H9 (cell line): ENCODE results near the gene GAL3ST2. TPM values are rescaled to one million over a fixed set of nuclear protein-coding genes. Genes with fewer than 3 reads are reported as not detected.
A peak's percentile ranks its signal among the peaks of the same experiment; 100 is the strongest.

Experiments
- DNase-seq: peaks from one replicate; pipeline ENCODE4 v3.0.0-alpha.2; 2017
- H2AFZ ChIP-seq: one replicate; pipeline ENCODE4 v1.6.1; 2013; ENCODE audit warnings: mild to moderate bottlenecking, low read length, control low read depth, moderate library complexity
- H2AK5ac ChIP-seq: 2 replicates; pipeline ENCODE4 v1.6.1; 2013; ENCODE audit warnings: low read length, control low read depth, mixed read lengths; ENCODE audit not compliant: insufficient read length
- H2BK120ac ChIP-seq: one replicate; pipeline ENCODE4 v1.6.1; 2013; ENCODE audit warnings: low read depth, mild to moderate bottlenecking, low read length, control low read depth, inconsistent platforms; ENCODE audit not compliant: poor library complexity, severe bottlenecking
- H2BK12ac ChIP-seq: 2 replicates; pipeline ENCODE4 v1.6.1; 2013; ENCODE audit warnings: low read length, control low read depth, mixed read lengths, low read depth; ENCODE audit not compliant: insufficient read length
- H2BK15ac ChIP-seq: 2 replicates; pipeline ENCODE4 v1.6.1; 2013; ENCODE audit warnings: low read depth, low read length, control low read depth
- H2BK20ac ChIP-seq: one replicate; pipeline ENCODE4 v1.6.1; 2013; ENCODE audit warnings: low read depth, mild to moderate bottlenecking, low read length, control low read depth, inconsistent platforms; ENCODE audit not compliant: poor library complexity, severe bottlenecking
- H2BK5ac ChIP-seq: 2 replicates; pipeline ENCODE4 v1.6.1; 2013; ENCODE audit warnings: low read length, control low read depth, mixed read lengths; ENCODE audit not compliant: insufficient read length
- H3K14ac ChIP-seq: 2 replicates; pipeline ENCODE4 v1.6.1; 2013; ENCODE audit warnings: low read length, control low read depth; ENCODE audit not compliant: insufficient read depth
- H3K18ac ChIP-seq: 2 replicates; pipeline ENCODE4 v1.6.1; 2013; ENCODE audit warnings: low read depth, mild to moderate bottlenecking, mixed read lengths, low read length, control low read depth; ENCODE audit not compliant: insufficient read length
- H3K23ac ChIP-seq: 2 replicates; pipeline ENCODE4 v1.6.1; 2013; ENCODE audit warnings: low read length, control low read depth, mixed read lengths, low read depth; ENCODE audit not compliant: insufficient read length
- H3K23me2 ChIP-seq: 2 replicates; pipeline ENCODE4 v1.6.1; 2013; ENCODE audit warnings: low read depth, mild to moderate bottlenecking, mixed read lengths, low read length, control low read depth; ENCODE audit not compliant: insufficient read length, poor library complexity, severe bottlenecking
- H3K27ac ChIP-seq: 2 replicates; pipeline ENCODE4 v1.5.1; 2013; ENCODE audit warnings: low read length, control low read depth, mixed read lengths, low read depth; ENCODE audit not compliant: insufficient read length
- H3K27me3 ChIP-seq: 2 replicates; pipeline ENCODE4 v1.6.1; 2013; ENCODE audit warnings: low read length, control low read depth, inconsistent platforms; ENCODE audit not compliant: insufficient read depth
- H3K4ac ChIP-seq: 2 replicates; pipeline ENCODE4 v1.6.1; 2013; ENCODE audit warnings: low read depth, mild to moderate bottlenecking, control low read depth, inconsistent platforms, low read length, moderate library complexity
- H3K4me1 ChIP-seq: 2 replicates; pipeline ENCODE4 v1.6.1; 2013; ENCODE audit warnings: low read length, control low read depth, inconsistent platforms; ENCODE audit not compliant: insufficient read depth
- H3K4me2 ChIP-seq: 2 replicates; pipeline ENCODE4 v1.6.1; 2013; ENCODE audit warnings: low read length, control low read depth, mixed read lengths; ENCODE audit not compliant: insufficient read length, insufficient read depth
- H3K56ac ChIP-seq: 2 replicates; pipeline ENCODE4 v1.6.1; 2013; ENCODE audit warnings: low read depth, mild to moderate bottlenecking, mixed read lengths, low read length, control low read depth; ENCODE audit not compliant: insufficient read length
- H3K79me1 ChIP-seq: 2 replicates; pipeline ENCODE4 v1.6.1; 2013; ENCODE audit warnings: low read depth, mild to moderate bottlenecking, moderate library complexity, low read length, control low read depth, inconsistent platforms; ENCODE audit not compliant: insufficient read depth, poor library complexity, severe bottlenecking
- H3K79me2 ChIP-seq: 2 replicates; pipeline ENCODE4 v1.6.1; 2013; ENCODE audit warnings: low read length, control low read depth, inconsistent platforms; ENCODE audit not compliant: insufficient read depth
- H3K9ac ChIP-seq: 2 replicates; pipeline ENCODE4 v1.6.1; 2013; ENCODE audit warnings: low read length, control low read depth, mixed read lengths; ENCODE audit not compliant: insufficient read length; ENCODE audit errors: extremely low read depth
- H3K9me3 ChIP-seq: one replicate; pipeline ENCODE4 v1.6.1; 2013; ENCODE audit warnings: low read depth, low read length, inconsistent platforms; ENCODE audit not compliant: control insufficient read depth
- H3T11ph ChIP-seq: one replicate; pipeline ENCODE4 v1.6.1; 2013; ENCODE audit warnings: mild to moderate bottlenecking, low read length, control low read depth, inconsistent platforms
- H4K20me1 ChIP-seq: one replicate; pipeline ENCODE4 v1.6.1; 2013; ENCODE audit not compliant: control insufficient read depth, insufficient read length, insufficient read depth
- H4K5ac ChIP-seq: 2 replicates; pipeline ENCODE4 v1.6.1; 2013; ENCODE audit warnings: low read depth, mild to moderate bottlenecking, mixed read lengths, low read length, control low read depth; ENCODE audit not compliant: insufficient read length
- H4K8ac ChIP-seq: replicated peaks from 2 replicates; pipeline ENCODE4 v1.6.1; 2013; ENCODE audit warnings: low read length, control low read depth, mixed read lengths, low read depth; ENCODE audit not compliant: insufficient read length
- H4K91ac ChIP-seq: 2 replicates; pipeline ENCODE4 v1.6.1; 2013; ENCODE audit warnings: low read depth, mild to moderate bottlenecking, moderate library complexity, mixed read lengths, low read length, control low read depth; ENCODE audit not compliant: insufficient read length
- H3K27ac Mint-ChIP-seq, 3 experiments: 2 replicates in 2 of 3; 3 replicates in 1 of 3; pipeline ENCODE4 v1.8.0; 2020 to 2021; ENCODE audit warnings: mixed read lengths in 3 of 3, mild to moderate bottlenecking in 1 of 3, moderate library complexity in 1 of 3
- H3K27me3 Mint-ChIP-seq: 2 replicates; pipeline ENCODE4 v1.8.0; 2021; ENCODE audit warnings: low read depth, mild to moderate bottlenecking, moderate library complexity, mixed read lengths
- H3K36me3 Mint-ChIP-seq, 3 experiments: 2 replicates in 2 of 3; 3 replicates in 1 of 3; pipeline ENCODE4 v1.8.0; 2020 to 2021; ENCODE audit warnings: low read depth in 3 of 3, mixed read lengths in 3 of 3; ENCODE audit not compliant: insufficient read depth in 1 of 3
- H3K4me1 Mint-ChIP-seq, 2 experiments: 2 replicates each; pipeline ENCODE4 v1.8.0; 2020; ENCODE audit warnings: mixed read lengths in 2 of 2
- H3K4me3 Mint-ChIP-seq, 2 experiments: 2 replicates in 1 of 2; 3 replicates in 1 of 2; pipeline ENCODE4 v1.8.0; 2020 to 2021; ENCODE audit warnings: mild to moderate bottlenecking in 2 of 2, mixed read lengths in 2 of 2, moderate library complexity in 1 of 2
- H3K9me3 Mint-ChIP-seq, 2 experiments: 2 replicates in 1 of 2; 3 replicates in 1 of 2; pipeline ENCODE4 v1.8.0; 2020; ENCODE audit warnings: mild to moderate bottlenecking in 2 of 2, mixed read lengths in 2 of 2, moderate library complexity in 1 of 2
- whole genome bisulfite sequencing: extraction: QIAGEN DNeasy Blood & Tissue Kit; methylation state at CpG from one replicate; pipeline ENCODE4 v1.1.7; 2013; ENCODE audit warnings: missing lambda C conversion rate, low lambda C conversion rate, mixed read lengths; ENCODE audit not compliant: insufficient read length; ENCODE audit errors: extremely low coverage; 5-methylcytosine and 5-hydroxymethylcytosine counted together
- total RNA-seq: library from RNA; stranded (reverse); gene quantifications from 2 replicates; pipeline ENCODE4 v1.2.1, GENCODE V29; 2021
- TF ChIP-seq, protein P1 (sequence below): fragments of 200-600 bp; sonication (generic); conservative IDR thresholded peaks from 3 replicates; pipeline ENCODE4 v1.8.0; 2021; ENCODE audit warnings: antibody characterized with exemption, mild to moderate bottlenecking

GAL3ST2 gene
- total RNA-seq, 1 experiment from 2014 or later = 0.33 TPM

DNA sequence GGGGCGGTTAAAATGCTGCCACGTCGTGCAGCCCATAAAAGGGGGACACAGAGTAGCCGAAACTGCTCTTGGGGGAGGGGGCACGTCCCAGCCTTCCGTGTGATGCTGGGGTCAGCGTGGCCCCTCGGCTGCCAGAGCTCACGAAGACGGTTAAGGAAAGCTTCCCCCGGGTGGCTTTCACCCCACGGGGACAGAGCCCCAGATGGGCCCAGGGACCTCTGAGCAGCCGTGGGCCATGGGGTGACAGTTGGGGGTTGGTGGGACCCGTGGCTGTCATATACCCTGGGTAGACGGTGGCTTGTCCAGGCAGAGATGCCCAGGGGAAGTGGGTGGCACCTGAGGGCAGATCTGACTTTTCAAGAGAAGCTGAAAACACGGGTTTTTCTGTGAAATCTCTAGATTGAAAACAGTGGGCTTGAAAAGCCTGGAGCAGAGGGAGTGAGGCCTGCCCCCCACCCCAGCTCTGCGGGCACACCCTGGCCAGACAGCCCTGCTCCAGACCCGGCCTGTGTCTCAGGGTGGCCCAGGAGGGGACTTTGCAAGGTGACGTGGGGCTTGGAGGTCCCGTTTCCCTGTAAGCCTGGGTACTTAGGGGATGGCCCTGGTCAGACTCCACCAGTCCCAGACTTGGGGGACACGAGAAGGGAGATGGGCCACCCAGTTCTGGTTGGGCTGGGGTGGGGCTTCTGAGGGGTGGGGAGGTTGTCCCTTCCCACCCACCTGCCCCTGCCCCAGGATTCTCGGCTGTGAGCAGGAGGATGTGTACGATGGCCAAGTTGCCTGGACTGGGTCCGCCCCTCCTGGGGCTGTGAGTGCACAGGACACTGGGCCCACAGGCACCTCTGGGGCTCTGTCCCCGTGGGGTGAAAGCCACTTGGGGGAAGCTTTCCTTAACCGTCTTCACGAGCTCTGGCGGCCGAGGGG is 33.0 kb downstream of the GAL3ST2 start:
- Histone ChIP-seq H2BK15ac (no peak overlapping the region), H3K79me1 (no peaks in the 10 kb centered on the region), H4K91ac (no peak overlapping the region), H3K23me2 (no peaks in the 10 kb centered on the region), H3K4ac (no peak overlapping the region), H3K79me2 (no peaks in the 10 kb centered on the region), H3K9ac (no peak overlapping the region), H3K27me3 (no peaks in the 10 kb centered on the region; the same call in 1 of the 2 replicates), H4K8ac (no peak overlapping the region), H3K4me2 (no peak overlapping the region), H4K20me1 (no peaks in the 10 kb centered on the region), H2BK5ac (no peak overlapping the region), H3T11ph (no peak overlapping the region), H3K56ac (no peak overlapping the region), H3K23ac (no peak overlapping the region), H2BK12ac (no peak overlapping the region), H2BK20ac (no peak overlapping the region), H3K14ac (no peak overlapping the region), H2AFZ (no peak overlapping the region), H2AK5ac (no peak overlapping the region), H2BK120ac (no peak overlapping the region), H3K4me1 (peaks cover 6% of the 10 kb centered on the region), H3K27ac (no peak overlapping the region), H3K18ac (no peak overlapping the region), H3K9me3 (no peaks in the 10 kb centered on the region), H4K5ac (no peak overlapping the region)
- DNase-seq = no peak
- no peak overlapping the region for H3K4me3 Mint-ChIP-seq
- H3K36me3 Mint-ChIP-seq = no peaks in the 10 kb centered on the region
- WGBS = no CpG with 5 or more reads among the region's 29 CpGs
- peaks cover 9 to 19% of the 10 kb centered on the region in 2 experiments for H3K4me1 Mint-ChIP-seq
- peaks cover 18% of the 10 kb centered on the region for H3K27me3 Mint-ChIP-seq
- no peaks in the 10 kb centered on the region for H3K9me3 Mint-ChIP-seq
- peak overlapping the region in 1 of 3 experiments; percentile 40; a peak in 1 of 7 replicates for H3K27ac Mint-ChIP-seq
- TF ChIP-seq, protein P1, sequence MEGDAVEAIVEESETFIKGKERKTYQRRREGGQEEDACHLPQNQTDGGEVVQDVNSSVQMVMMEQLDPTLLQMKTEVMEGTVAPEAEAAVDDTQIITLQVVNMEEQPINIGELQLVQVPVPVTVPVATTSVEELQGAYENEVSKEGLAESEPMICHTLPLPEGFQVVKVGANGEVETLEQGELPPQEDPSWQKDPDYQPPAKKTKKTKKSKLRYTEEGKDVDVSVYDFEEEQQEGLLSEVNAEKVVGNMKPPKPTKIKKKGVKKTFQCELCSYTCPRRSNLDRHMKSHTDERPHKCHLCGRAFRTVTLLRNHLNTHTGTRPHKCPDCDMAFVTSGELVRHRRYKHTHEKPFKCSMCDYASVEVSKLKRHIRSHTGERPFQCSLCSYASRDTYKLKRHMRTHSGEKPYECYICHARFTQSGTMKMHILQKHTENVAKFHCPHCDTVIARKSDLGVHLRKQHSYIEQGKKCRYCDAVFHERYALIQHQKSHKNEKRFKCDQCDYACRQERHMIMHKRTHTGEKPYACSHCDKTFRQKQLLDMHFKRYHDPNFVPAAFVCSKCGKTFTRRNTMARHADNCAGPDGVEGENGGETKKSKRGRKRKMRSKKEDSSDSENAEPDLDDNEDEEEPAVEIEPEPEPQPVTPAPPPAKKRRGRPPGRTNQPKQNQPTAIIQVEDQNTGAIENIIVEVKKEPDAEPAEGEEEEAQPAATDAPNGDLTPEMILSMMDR = no peak
